ENCODE results near the gene ADAMTS17.

Gene ADAMTS17

GRCh38 chr15:100278596-100279380 is 63.0 kb downstream of the ADAMTS17 start:
- no peak for DNase-seq

- DNase-seq, result no peak
These were observed 64.5 kb downstream of the ADAMTS17 start for GRCh38 chr15:100277087-100277855.

GRCh38 chr15:100276506-100276905 is 65.3 kb downstream of the ADAMTS17 start:
- no peak for DNase-seq

GRCh38 chr15:100275641-100276040 is 66.1 kb downstream of the ADAMTS17 start:
- no peak for DNase-seq

- DNase-seq, result no peak
These were observed 71.9 kb downstream of the ADAMTS17 start for GRCh38 chr15:100269831-100270230.

GRCh38 chr15:100266166-100266565 is 75.6 kb downstream of the ADAMTS17 start:
- DNase-seq, result no peak

- DNase-seq, result no peak
These were observed 76.1 kb downstream of the ADAMTS17 start for GRCh38 chr15:100265641-100266035.

- DNase-seq, result no peak
These were observed 76.7 kb downstream of the ADAMTS17 start for GRCh38 chr15:100264994-100265640.

- DNase-seq, result no peak
These were observed 77.9 kb downstream of the ADAMTS17 start for GRCh38 chr15:100263721-100264455.

- DNase-seq, result no peak
These were observed 78.7 kb downstream of the ADAMTS17 start for GRCh38 chr15:100263031-100263430.

- no peak for DNase-seq
These were observed 80.2 kb downstream of the ADAMTS17 start for GRCh38 chr15:100261302-100262240.

- DNase-seq, result no peak
These were observed 82.5 kb downstream of the ADAMTS17 start for GRCh38 chr15:100259266-100259665.

- DNase-seq, result no peak
These were observed 84.7 kb downstream of the ADAMTS17 start for GRCh38 chr15:100256970-100257650.

GRCh38 chr15:100256101-100256969 is 85.4 kb downstream of the ADAMTS17 start:
- no peak for DNase-seq

- DNase-seq, result no peak
These were observed 86.1 kb downstream of the ADAMTS17 start for GRCh38 chr15:100255644-100256043.

- DNase-seq, result no peak
These were observed 87.1 kb downstream of the ADAMTS17 start for GRCh38 chr15:100254691-100255090.

GRCh38 chr15:100254285-100254684 is 87.5 kb downstream of the ADAMTS17 start:
- DNase-seq, result no peak

- DNase-seq, result no peak
These were observed 88.1 kb downstream of the ADAMTS17 start for GRCh38 chr15:100253640-100254039.
